B cell (primary cell): ENCODE data around the gene ATP1B2. TPM values are rescaled to one million over a fixed set of nuclear protein-coding genes. Genes with fewer than 3 reads are reported as not detected.

Experiments used
- ATAC-seq: fragments of 200-7000 bp; cut with Tn5 transposase; one replicate; pipeline ENCODE4 v1.10.0; 2021; ENCODE audit warnings: low read depth, mild to moderate bottlenecking, moderate number of reproducible peaks, moderate library complexity
- CTCF ChIA-PET: fragments of 350-600 bp; sonication (Branson Sonifier 250); formaldehyde crosslinking; loops from one replicate; lab custom pipeline; 2021; ENCODE audit warnings: antibody characterized with exemption, inconsistent platforms; lab: Charles Lee
- POLR2A ChIA-PET: fragments of 350-600 bp; sonication (Branson Sonifier 250); formaldehyde crosslinking; loops from one replicate; lab custom pipeline; 2021; ENCODE audit warnings: antibody characterized with exemption; lab: Charles Lee
- DNase-seq: peaks from one replicate; pipeline ENCODE4 v3.0.0; 2013
- H2AFZ ChIP-seq: 2 replicates; pipeline ENCODE4 v1.6.1; 2012; ENCODE audit warnings: mild to moderate bottlenecking, low read depth, low read length; ENCODE audit not compliant: insufficient read depth, poor library complexity, severe bottlenecking
- H3K27ac ChIP-seq, 2 donors: 1 replicate in 1 of 2; 2 replicates in 1 of 2; pipeline ENCODE4 v1.5.1; 2012 to 2013; ENCODE audit warnings: low read length in 2 of 2, mild to moderate bottlenecking in 2 of 2, moderate library complexity in 1 of 2
- H3K27me3 ChIP-seq, 4 experiments: fragments of 200-600 bp in 1 of 4; sonication (generic) in 1 of 4; replicated peaks in 1 of 4; 1 replicate in 2 of 4; 2 replicates in 2 of 4; pipeline versions ENCODE4 v1.6.1 to v1.7.0; 2013 to 2016; ENCODE audit warnings: low read length in 3 of 4, mild to moderate bottlenecking in 2 of 4, mixed read lengths in 1 of 4, moderate library complexity in 1 of 4; ENCODE audit not compliant: insufficient read depth in 4 of 4, control insufficient read depth in 3 of 4; ENCODE audit errors: control extremely low read depth in 1 of 4
- H3K36me3 ChIP-seq, 2 experiments: replicated peaks in 1 of 2; 1 replicate in 1 of 2; 2 replicates in 1 of 2; pipeline versions ENCODE4 v1.6.1 to v1.7.1; 2013; ENCODE audit warnings: low read length in 1 of 2; ENCODE audit not compliant: insufficient read depth in 2 of 2, control insufficient read depth in 1 of 2; ENCODE audit errors: control extremely low read depth in 1 of 2, extremely low read depth in 1 of 2
- H3K4me1 ChIP-seq, 2 donors: fragments of 200-600 bp in 1 of 2; sonication (generic) in 1 of 2; 1 replicate in 1 of 2; 2 replicates in 1 of 2; pipeline versions ENCODE4 v1.5.1 to v1.6.1; 2013 to 2017; ENCODE audit warnings: low read length in 2 of 2; ENCODE audit not compliant: control insufficient read depth in 2 of 2, insufficient read depth in 2 of 2
- H3K4me2 ChIP-seq: replicated peaks from 2 replicates; pipeline ENCODE3; 2012; ENCODE audit warnings: mild to moderate bottlenecking, low read depth, low read length; ENCODE audit not compliant: poor library complexity, severe bottlenecking
- H3K4me3 ChIP-seq, 5 experiments: fragments of 200-600 bp in 1 of 5; sonication (generic) in 1 of 5; 1 replicate in 3 of 5; 2 replicates in 2 of 5; pipeline versions ENCODE4 v1.5.1 to v1.7.0; 2011 to 2016; ENCODE audit warnings: low read length in 4 of 5, mild to moderate bottlenecking in 4 of 5, low read depth in 2 of 5, control low read depth in 1 of 5, moderate library complexity in 1 of 5; ENCODE audit not compliant: insufficient read depth in 1 of 5; ENCODE audit errors: control extremely low read depth in 1 of 5, extremely low read depth in 1 of 5
- H3K79me2 ChIP-seq: fragments of 200-600 bp; sonication (generic); one replicate; pipeline ENCODE4 v1.6.0; 2016; ENCODE audit warnings: low read length; ENCODE audit not compliant: control insufficient read depth, insufficient read depth
- H3K9ac ChIP-seq: fragments of 200-600 bp; sonication (generic); 2 replicates; pipeline ENCODE4 v1.6.1; 2017; ENCODE audit warnings: mild to moderate bottlenecking, low read length, moderate library complexity
- H3K9me3 ChIP-seq, 3 donors: one replicate each; pipeline versions ENCODE4 v1.6.1 to v1.7.1; 2013; ENCODE audit warnings: low read length in 2 of 3; ENCODE audit not compliant: control insufficient read depth in 2 of 3, insufficient read depth in 1 of 3; ENCODE audit errors: control extremely low read depth in 1 of 3
- H4K20me1 ChIP-seq: 2 replicates; pipeline ENCODE4 v1.6.0; 2012; ENCODE audit warnings: mild to moderate bottlenecking, low read length; ENCODE audit not compliant: insufficient read depth, control insufficient read depth, poor library complexity, severe bottlenecking
- H3K27ac Mint-ChIP-seq: one replicate; pipeline ENCODE4 v1.8.0; 2021; ENCODE audit warnings: mixed read lengths
- H3K27me3 Mint-ChIP-seq: one replicate; pipeline ENCODE4 v1.8.0; 2021; ENCODE audit warnings: mixed read lengths
- H3K4me1 Mint-ChIP-seq: one replicate; pipeline ENCODE4 v1.8.0; 2021; ENCODE audit warnings: mixed read lengths
- H3K4me3 Mint-ChIP-seq: one replicate; pipeline ENCODE4 v1.8.0; 2021; ENCODE audit warnings: mixed read lengths
- H3K9me3 Mint-ChIP-seq: one replicate; pipeline ENCODE4 v1.8.0; 2022; ENCODE audit warnings: mixed read lengths; ENCODE audit not compliant: insufficient read depth
- CTCF ChIP-seq: fragments of 200-600 bp; IDR thresholded peaks from one replicate; pipeline ENCODE4 v1.8.0; 2022; ENCODE audit warnings: antibody characterized with exemption, mild to moderate bottlenecking
- EZH2 ChIP-seq: IDR thresholded peaks from 2 replicates; pipeline ENCODE4 v1.6.1; 2012; ENCODE audit warnings: borderline replicate concordance, low read depth, mild to moderate bottlenecking, moderate library complexity, low read length; ENCODE audit not compliant: insufficient read depth, poor library complexity, severe bottlenecking
- whole genome bisulfite sequencing: methylation state at CpG from one replicate; pipeline ENCODE4 v1.1.5; 2013; ENCODE audit warnings: missing lambda C conversion rate; ENCODE audit not compliant: insufficient coverage; 5-methylcytosine and 5-hydroxymethylcytosine counted together
- intact Hi-C: fragments of 100-400 bp; cut with micrococcal nuclease; formaldehyde crosslinking; loops from one replicate; pipeline ENCODE4 v1.10.0; 2022
- polyA plus RNA-seq: library from polyadenylated mRNA; depleted of rRNA; stranded (reverse); fragments of >200 nt; gene quantifications from 2 replicates; pipeline ENCODE4 v1.2.3, GENCODE V29; 2012
- total RNA-seq, 2 donors: library from RNA; stranded (reverse); fragments of 120-200 nt in 1 of 2; gene quantifications; 1 replicate in 1 of 2; 2 replicates in 1 of 2; pipeline versions ENCODE4 v1.2.3 to v1.2.4, GENCODE V29; 2013 to 2022

ATP1B2 gene
- total and polyA plus RNA-seq, 2 donors (not counting 1 experiment from before 2014, with no cell fraction given) = 0.39 TPM; not detected in 1

- Histone ChIP-seq H3K27ac (no peak overlapping the region), H2AFZ (no peak overlapping the region), H3K36me3 (no peaks in the 10 kb centered on the region), H3K9me3 (no peaks in the 10 kb centered on the region), H3K4me3 (no peak overlapping the region), H4K20me1 (no peaks in the 10 kb centered on the region), H3K4me2 (no peak overlapping the region), H3K27me3 (no peaks in the 10 kb centered on the region), H3K79me2 (peaks cover 9% of the 10 kb centered on the region), H3K4me1 (peaks cover 5 to 10% of the 10 kb centered on the region in 2 donors), H3K9ac (no peak overlapping the region)
- DNase-seq = no peak
- no peak overlapping the region for H3K27ac Mint-ChIP-seq
- intact Hi-C loops = loop anchor here (1.0 kb wide), 1 partner anchor 57 kb away; the partner anchor contains the start of gene WRAP53
- H3K27me3 Mint-ChIP-seq = no peaks in the 10 kb centered on the region
- H3K4me3 Mint-ChIP-seq = no peak overlapping the region
- CTCF ChIA-PET = interaction anchor here (0.7 to 4.6 kb wide), 12 partner anchors 10 to 148 kb away, joined by 3 to 35 read pairs (median 5); partner anchors contain the start of genes ATP1B2, FXR2, SOX15 and TP53
- 90% methylated on average over 11 of the region's 11 CpGs for WGBS
- POLR2A ChIA-PET = no interaction called here
- no peak for ATAC-seq
- TF ChIP-seq EZH2 (no peak), CTCF (no peak)
- H3K4me1 Mint-ChIP-seq = peaks cover 11% of the 10 kb centered on the region
- H3K9me3 Mint-ChIP-seq = no peaks in the 10 kb centered on the region
Observed at GRCh38 chr17:7631398-7632380, 19.0 kb upstream of the ATP1B2 start.
